SK-N-SH (cell line): ENCODE measurements around the gene KRT75. TPM values are rescaled to one million over a fixed set of nuclear protein-coding genes. Genes with fewer than 3 reads are reported as not detected.

Source experiments
- CTCF ChIA-PET: fragments of 300-600, 350-600 bp; formaldehyde crosslinking; extraction: SDS; loops from one replicate; lab custom pipeline; 2021; lab: Yijun Ruan, JAX
- POLR2A ChIA-PET: fragments of 350-600 bp; sonication (Branson Sonifier 250); formaldehyde crosslinking; extraction: SDS; loops from one replicate; lab custom pipeline; 2020; ENCODE audit warnings: antibody characterized with exemption, inconsistent platforms; lab: Yijun Ruan, JAX
- DNase-seq: peaks from one replicate; pipeline ENCODE4 v3.0.0; 2012
- H2AFZ ChIP-seq: fragments of 200-600 bp; sonication (generic); 2 replicates; pipeline ENCODE4 v1.8.1; 2016; ENCODE audit warnings: antibody characterized with exemption, mild to moderate bottlenecking, low read depth
- H3F3A ChIP-seq: fragments of 200-600 bp; sonication (generic); replicated peaks from 2 replicates; pipeline ENCODE3; 2016; ENCODE audit warnings: antibody characterized with exemption, mild to moderate bottlenecking; ENCODE audit not compliant: insufficient read depth
- H3K27ac ChIP-seq, 2 experiments: fragments of 200-500 bp in 1 of 2; fragments of 200-600 bp in 1 of 2; sonication (Bioruptor generic) in 1 of 2; sonication (generic), shearing (Covaris generic) in 1 of 2; 2 replicates each; pipeline versions ENCODE4 v1.5.1 to v1.6.1; 2014 to 2016; ENCODE audit warnings: low read depth in 2 of 2, inconsistent platforms in 1 of 2, low read length in 1 of 2, mild to moderate bottlenecking in 1 of 2, mixed read lengths in 1 of 2
- H3K27me3 ChIP-seq: fragments of 200-600 bp; sonication (generic), shearing (Covaris generic); 2 replicates; pipeline ENCODE4 v1.6.1; 2016; ENCODE audit warnings: mixed run types; ENCODE audit not compliant: insufficient read depth
- H3K36me3 ChIP-seq, 2 experiments: fragments of 200-500 bp in 1 of 2; fragments of 200-600 bp in 1 of 2; sonication (Bioruptor generic) in 1 of 2; sonication (generic) in 1 of 2; replicated peaks in 1 of 2; 2 replicates each; pipeline versions ENCODE3 to v1.5.1; 2014 to 2016; ENCODE audit warnings: low read length in 1 of 2, mild to moderate bottlenecking in 1 of 2; ENCODE audit not compliant: insufficient read depth in 2 of 2, control insufficient read depth in 1 of 2
- H3K4me1 ChIP-seq, 2 experiments: fragments of 200-500 bp in 1 of 2; fragments of 200-600 bp in 1 of 2; sonication (Bioruptor generic) in 1 of 2; sonication (generic), shearing (Covaris generic) in 1 of 2; 2 replicates each; pipeline versions ENCODE4 v1.5.1 to v1.6.1; 2014 to 2016; ENCODE audit warnings: low read depth in 1 of 2, low read length in 1 of 2, mixed run types in 1 of 2; ENCODE audit not compliant: insufficient read depth in 2 of 2, control insufficient read depth in 1 of 2
- H3K4me2 ChIP-seq: fragments of 200-600 bp; sonication (generic), shearing (Covaris generic); 2 replicates; pipeline ENCODE4 v1.6.1; 2017; ENCODE audit warnings: mixed run types
- H3K4me3 ChIP-seq, 2 experiments: fragments of 200-500 bp in 1 of 2; fragments of 200-600 bp in 1 of 2; sonication (Bioruptor generic) in 1 of 2; sonication (generic), shearing (Covaris generic) in 1 of 2; 2 replicates each; pipeline versions ENCODE4 v1.5.1 to v1.8.1; 2014 to 2016; ENCODE audit warnings: low read depth in 2 of 2, inconsistent platforms in 1 of 2, low read length in 1 of 2, mild to moderate bottlenecking in 1 of 2, mixed read lengths in 1 of 2, moderate library complexity in 1 of 2
- H3K79me2 ChIP-seq: fragments of 200-600 bp; sonication (generic); 2 replicates; pipeline ENCODE4 v1.8.1; 2017; ENCODE audit warnings: mild to moderate bottlenecking; ENCODE audit not compliant: insufficient read depth
- H3K9ac ChIP-seq: fragments of 200-600 bp; sonication (generic); 2 replicates; pipeline ENCODE4 v1.6.1; 2017; ENCODE audit warnings: mixed run types
- H3K9me2 ChIP-seq: fragments of 200-600 bp; sonication (generic); 2 replicates; pipeline ENCODE4 v1.6.1; 2017; ENCODE audit warnings: mixed run types
- H3K9me3 ChIP-seq: fragments of 200-600 bp; sonication (generic); 2 replicates; pipeline ENCODE4 v1.6.1; 2017; ENCODE audit warnings: mixed run types, mild to moderate bottlenecking, moderate library complexity
- H4K20me1 ChIP-seq: fragments of 200-600 bp; sonication (generic); 2 replicates; pipeline ENCODE4 v1.6.1; 2017; ENCODE audit warnings: mild to moderate bottlenecking, mixed run types; ENCODE audit not compliant: insufficient read depth
- EP300 ChIP-seq, 2 experiments: IDR thresholded peaks; 2 replicates each; pipeline versions ENCODE4 v1.4.0 to v1.6.1; 2012; ENCODE audit warnings: borderline replicate concordance in 1 of 2, low read depth in 1 of 2, low read length in 1 of 2
- NFIC ChIP-seq: IDR thresholded peaks from 2 replicates; pipeline ENCODE4 v1.4.0; 2012; ENCODE audit warnings: borderline replicate concordance
- POLR2AphosphoS5 ChIP-seq: IDR thresholded peaks from 2 replicates; pipeline ENCODE4 v1.6.1; 2012; ENCODE audit warnings: low read depth, low read length
- RAD21 ChIP-seq: IDR thresholded peaks from 2 replicates; pipeline ENCODE4 v1.6.1; 2012; ENCODE audit warnings: mild to moderate bottlenecking, low read length
- RCOR1 ChIP-seq: fragments of 150-350 bp; IDR thresholded peaks from 2 replicates; pipeline ENCODE4 v1.6.1; 2017; ENCODE audit warnings: antibody characterized with exemption, low read length
- RXRA ChIP-seq: IDR thresholded peaks from 2 replicates; pipeline ENCODE4 v1.4.0; 2012; ENCODE audit warnings: low read depth, mild to moderate bottlenecking, borderline replicate concordance
- SMC3 ChIP-seq: IDR thresholded peaks from 2 replicates; pipeline ENCODE4 v1.6.1; 2012; ENCODE audit warnings: low read depth, low read length, improper control_type of control experiment
- TAF1 ChIP-seq: IDR thresholded peaks from 2 replicates; pipeline ENCODE4 v1.6.1; 2012; ENCODE audit warnings: low read depth, mild to moderate bottlenecking, low read length, moderate library complexity, borderline replicate concordance
- TCF12 ChIP-seq: IDR thresholded peaks from 2 replicates; pipeline ENCODE4 v1.4.0; 2012
- TEAD4 ChIP-seq: IDR thresholded peaks from 2 replicates; pipeline ENCODE4 v1.4.0; 2012; ENCODE audit warnings: mild to moderate bottlenecking, borderline replicate concordance; ENCODE audit not compliant: insufficient read depth
- WGBS: methylation state at CpG from one replicate; pipeline ENCODE4 v1.1.6; 2017; ENCODE audit warnings: low lambda C conversion rate; 5-methylcytosine and 5-hydroxymethylcytosine counted together
- polyA plus RNA-seq, 3 experiments: library from polyadenylated mRNA; depleted of rRNA; stranded (reverse); fragments of >200 nt; gene quantifications; 2 replicates each; pipeline ENCODE4 v1.2.3, GENCODE V29; 2012
- TF ChIP-seq, protein P1 (sequence below): IDR thresholded peaks from 2 replicates; pipeline ENCODE4 v1.4.0; 2012; ENCODE audit warnings: low read depth, borderline replicate concordance
- TF ChIP-seq, protein P2 (sequence below): fragments of 150-350 bp; IDR thresholded peaks from 2 replicates; pipeline ENCODE4 v1.6.1; 2017; ENCODE audit warnings: antibody characterized with exemption, low read length, low read depth, borderline replicate concordance
- TF ChIP-seq, protein P3 (sequence below): IDR thresholded peaks from 2 replicates; pipeline ENCODE4 v1.6.1; 2012; ENCODE audit warnings: mild to moderate bottlenecking, low read depth, low read length, moderate library complexity
- TF ChIP-seq, protein P4 (sequence below): fragments of 200-600 bp; sonication (generic); IDR thresholded peaks from 2 replicates; pipeline ENCODE4 v1.6.1; 2017; ENCODE audit warnings: antibody characterized with exemption, mild to moderate bottlenecking, moderate library complexity

The KRT75 gene
- not detected in 2 replicates for polyA plus RNA-seq (2012; rRNA removed)
- polyA plus RNA-seq (2012; cell fraction: cytosol; rRNA removed): not detected in 2 replicates
- not detected in 2 replicates for polyA plus RNA-seq (2012; cell fraction: nucleus; rRNA removed)

DNA sequence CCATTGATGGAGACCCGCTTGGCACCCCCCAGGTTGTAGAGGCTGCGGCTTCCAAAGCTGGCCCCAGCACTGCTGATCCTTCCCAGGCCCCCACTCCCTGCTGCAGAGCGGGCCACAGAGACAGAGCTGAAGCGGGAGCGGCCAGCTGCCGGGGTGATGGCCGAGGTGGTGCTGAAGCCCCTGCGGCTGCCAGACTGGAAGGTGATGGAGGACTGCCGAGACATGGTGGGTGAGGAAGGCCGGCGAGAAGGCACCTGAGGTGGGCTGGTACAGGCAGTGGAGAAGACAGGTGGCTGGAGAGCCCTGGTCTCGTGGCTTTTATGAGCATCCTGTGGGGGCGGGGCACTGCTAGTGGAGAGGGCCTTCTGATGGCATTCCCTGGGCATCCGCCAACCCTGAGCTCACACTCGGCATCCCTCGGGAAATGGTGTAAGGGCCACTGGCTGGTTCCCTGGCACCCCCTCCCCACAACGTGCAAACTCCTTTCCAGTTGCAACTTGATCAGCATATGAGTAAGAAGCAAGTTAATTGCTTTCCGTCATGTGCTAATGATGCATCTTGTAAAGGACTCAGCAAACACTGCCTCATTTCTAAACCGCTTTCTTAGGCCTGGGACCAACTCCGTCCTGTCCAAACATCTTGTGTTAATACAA lies at the start of gene KRT75:
TSS of gene KRT75 (minus strand) at position 291 of the 653 bp plus-strand sequence. CDS start at position 224, 67 bp downstream.
- no peak for DNase-seq
- no peak within 1 kb of the TSS for H3K27ac ChIP-seq
- no peaks in the 10 kb centered on the region for H3K79me2 ChIP-seq
- H3K4me3 ChIP-seq: no peak within 1 kb of the TSS
- H3K9me2 ChIP-seq: no peaks in the 10 kb centered on the region
- H3K9me3 ChIP-seq: no peaks in the 10 kb centered on the region
- H3K27me3 ChIP-seq: peaks cover 36% of the 10 kb centered on the region; the same call in 1 of the 2 replicates
- TF ChIP-seq, protein P1, sequence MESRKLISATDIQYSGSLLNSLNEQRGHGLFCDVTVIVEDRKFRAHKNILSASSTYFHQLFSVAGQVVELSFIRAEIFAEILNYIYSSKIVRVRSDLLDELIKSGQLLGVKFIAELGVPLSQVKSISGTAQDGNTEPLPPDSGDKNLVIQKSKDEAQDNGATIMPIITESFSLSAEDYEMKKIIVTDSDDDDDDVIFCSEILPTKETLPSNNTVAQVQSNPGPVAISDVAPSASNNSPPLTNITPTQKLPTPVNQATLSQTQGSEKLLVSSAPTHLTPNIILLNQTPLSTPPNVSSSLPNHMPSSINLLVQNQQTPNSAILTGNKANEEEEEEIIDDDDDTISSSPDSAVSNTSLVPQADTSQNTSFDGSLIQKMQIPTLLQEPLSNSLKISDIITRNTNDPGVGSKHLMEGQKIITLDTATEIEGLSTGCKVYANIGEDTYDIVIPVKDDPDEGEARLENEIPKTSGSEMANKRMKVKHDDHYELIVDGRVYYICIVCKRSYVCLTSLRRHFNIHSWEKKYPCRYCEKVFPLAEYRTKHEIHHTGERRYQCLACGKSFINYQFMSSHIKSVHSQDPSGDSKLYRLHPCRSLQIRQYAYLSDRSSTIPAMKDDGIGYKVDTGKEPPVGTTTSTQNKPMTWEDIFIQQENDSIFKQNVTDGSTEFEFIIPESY: no peak
- TF ChIP-seq SMC3: no peak
- TF ChIP-seq, protein P2, sequence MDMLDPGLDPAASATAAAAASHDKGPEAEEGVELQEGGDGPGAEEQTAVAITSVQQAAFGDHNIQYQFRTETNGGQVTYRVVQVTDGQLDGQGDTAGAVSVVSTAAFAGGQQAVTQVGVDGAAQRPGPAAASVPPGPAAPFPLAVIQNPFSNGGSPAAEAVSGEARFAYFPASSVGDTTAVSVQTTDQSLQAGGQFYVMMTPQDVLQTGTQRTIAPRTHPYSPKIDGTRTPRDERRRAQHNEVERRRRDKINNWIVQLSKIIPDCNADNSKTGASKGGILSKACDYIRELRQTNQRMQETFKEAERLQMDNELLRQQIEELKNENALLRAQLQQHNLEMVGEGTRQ: no peak
- TF ChIP-seq NFIC: no peak
- TF ChIP-seq, protein P3, sequence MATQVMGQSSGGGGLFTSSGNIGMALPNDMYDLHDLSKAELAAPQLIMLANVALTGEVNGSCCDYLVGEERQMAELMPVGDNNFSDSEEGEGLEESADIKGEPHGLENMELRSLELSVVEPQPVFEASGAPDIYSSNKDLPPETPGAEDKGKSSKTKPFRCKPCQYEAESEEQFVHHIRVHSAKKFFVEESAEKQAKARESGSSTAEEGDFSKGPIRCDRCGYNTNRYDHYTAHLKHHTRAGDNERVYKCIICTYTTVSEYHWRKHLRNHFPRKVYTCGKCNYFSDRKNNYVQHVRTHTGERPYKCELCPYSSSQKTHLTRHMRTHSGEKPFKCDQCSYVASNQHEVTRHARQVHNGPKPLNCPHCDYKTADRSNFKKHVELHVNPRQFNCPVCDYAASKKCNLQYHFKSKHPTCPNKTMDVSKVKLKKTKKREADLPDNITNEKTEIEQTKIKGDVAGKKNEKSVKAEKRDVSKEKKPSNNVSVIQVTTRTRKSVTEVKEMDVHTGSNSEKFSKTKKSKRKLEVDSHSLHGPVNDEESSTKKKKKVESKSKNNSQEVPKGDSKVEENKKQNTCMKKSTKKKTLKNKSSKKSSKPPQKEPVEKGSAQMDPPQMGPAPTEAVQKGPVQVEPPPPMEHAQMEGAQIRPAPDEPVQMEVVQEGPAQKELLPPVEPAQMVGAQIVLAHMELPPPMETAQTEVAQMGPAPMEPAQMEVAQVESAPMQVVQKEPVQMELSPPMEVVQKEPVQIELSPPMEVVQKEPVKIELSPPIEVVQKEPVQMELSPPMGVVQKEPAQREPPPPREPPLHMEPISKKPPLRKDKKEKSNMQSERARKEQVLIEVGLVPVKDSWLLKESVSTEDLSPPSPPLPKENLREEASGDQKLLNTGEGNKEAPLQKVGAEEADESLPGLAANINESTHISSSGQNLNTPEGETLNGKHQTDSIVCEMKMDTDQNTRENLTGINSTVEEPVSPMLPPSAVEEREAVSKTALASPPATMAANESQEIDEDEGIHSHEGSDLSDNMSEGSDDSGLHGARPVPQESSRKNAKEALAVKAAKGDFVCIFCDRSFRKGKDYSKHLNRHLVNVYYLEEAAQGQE: no peak
- no peak for TF ChIP-seq RAD21
- no peak for TF ChIP-seq RXRA
- TF ChIP-seq RCOR1: no peak
- no peak for TF ChIP-seq TEAD4
- TF ChIP-seq POLR2AphosphoS5: no peak
- no peak for TF ChIP-seq TCF12
- TF ChIP-seq EP300 (IDR thresholded peaks at IDR 0.05; ENCODE audit: borderline replicate concordance in 1 of 2, low read depth in 1 of 2, low read length in 1 of 2): no peak
- no peak for TF ChIP-seq TAF1
- TF ChIP-seq, protein P4, sequence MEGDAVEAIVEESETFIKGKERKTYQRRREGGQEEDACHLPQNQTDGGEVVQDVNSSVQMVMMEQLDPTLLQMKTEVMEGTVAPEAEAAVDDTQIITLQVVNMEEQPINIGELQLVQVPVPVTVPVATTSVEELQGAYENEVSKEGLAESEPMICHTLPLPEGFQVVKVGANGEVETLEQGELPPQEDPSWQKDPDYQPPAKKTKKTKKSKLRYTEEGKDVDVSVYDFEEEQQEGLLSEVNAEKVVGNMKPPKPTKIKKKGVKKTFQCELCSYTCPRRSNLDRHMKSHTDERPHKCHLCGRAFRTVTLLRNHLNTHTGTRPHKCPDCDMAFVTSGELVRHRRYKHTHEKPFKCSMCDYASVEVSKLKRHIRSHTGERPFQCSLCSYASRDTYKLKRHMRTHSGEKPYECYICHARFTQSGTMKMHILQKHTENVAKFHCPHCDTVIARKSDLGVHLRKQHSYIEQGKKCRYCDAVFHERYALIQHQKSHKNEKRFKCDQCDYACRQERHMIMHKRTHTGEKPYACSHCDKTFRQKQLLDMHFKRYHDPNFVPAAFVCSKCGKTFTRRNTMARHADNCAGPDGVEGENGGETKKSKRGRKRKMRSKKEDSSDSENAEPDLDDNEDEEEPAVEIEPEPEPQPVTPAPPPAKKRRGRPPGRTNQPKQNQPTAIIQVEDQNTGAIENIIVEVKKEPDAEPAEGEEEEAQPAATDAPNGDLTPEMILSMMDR: no peak
- no peaks in the 10 kb centered on the region for H3F3A ChIP-seq
- POLR2A ChIA-PET: no interaction called here
- WGBS: 50% methylated on average over 19 of the region's 20 CpGs
- CTCF ChIA-PET: interaction anchor here (0.6 to 1.1 kb wide), 2 partner anchors 43 to 152 kb away, joined by 3 read pairs; no protein-coding TSS in a partner anchor
- H3K9ac ChIP-seq: no peak within 1 kb of the TSS
- H3K4me2 ChIP-seq: no peak within 1 kb of the TSS
- peaks cover 0 to 9% of the 10 kb centered on the region in 2 experiments; a peak in 1 of 4 replicates for H3K4me1 ChIP-seq
- no peak within 1 kb of the TSS for H2AFZ ChIP-seq
- H4K20me1 ChIP-seq: no peaks in the 10 kb centered on the region
- H3K36me3 ChIP-seq: no peaks in the 10 kb centered on the region
